ENCODE measurements around the gene ARHGAP4.

ARHGAP4 gene

GRCh38 chrX:153866302-153867019 lies 59.6 kb downstream of the ARHGAP4 start:
- no CpG with 5 or more reads among the region's 22 CpGs for WGBS, 2 donors (ENCODE audit: extremely low coverage in 2 of 2, insufficient read length in 2 of 2, insufficient replicate concordance in 1 of 2)

GRCh38 chrX:153865685-153866084 lies 60.4 kb downstream of the ARHGAP4 start:
- H3K4me1 ChIP-seq (ENCODE audit: control insufficient read depth in 2 of 2, insufficient read depth in 1 of 2, low read depth in 1 of 2, low read length in 2 of 2) = peaks cover 0 to 10% of the 10 kb centered on the region in 2 donors
- H3K4me2 ChIP-seq (ENCODE audit: insufficient read depth, low read length, poor library complexity, severe bottlenecking) = no peak overlapping the region
- H2AK5ac ChIP-seq (ENCODE audit: low read depth, low read length) = no peak overlapping the region
- no peaks in the 10 kb centered on the region for H3K9me3 ChIP-seq (replicated peaks in 1 of 2; ENCODE audit: control insufficient read depth in 2 of 2, insufficient read depth in 1 of 2, low read depth in 1 of 2, low read length in 2 of 2)
- peaks cover 0 to 20% (median 0%) of the 10 kb centered on the region in 3 experiments for H3K27me3 ChIP-seq (ENCODE audit: control insufficient read depth in 3 of 3, insufficient read depth in 3 of 3, low read depth in 1 of 3, low read length in 3 of 3)
- H3K36me3 ChIP-seq (replicated peaks in 1 of 2; ENCODE audit: control insufficient read depth in 2 of 2, insufficient read depth in 2 of 2, low read length in 2 of 2) = peaks cover 0 to 46% of the 10 kb centered on the region in 2 donors
- WGBS, 2 donors (ENCODE audit: extremely low coverage in 2 of 2, insufficient read length in 2 of 2, insufficient replicate concordance in 1 of 2) = no CpG with 5 or more reads among the region's 9 CpGs
- no peak overlapping the region for H2AFZ ChIP-seq (ENCODE audit: low read length)
- H2BK15ac ChIP-seq (ENCODE audit: low read length) = no peak overlapping the region
- no peak overlapping the region for H2BK120ac ChIP-seq (ENCODE audit: low read depth, low read length)
- H3K23ac ChIP-seq (ENCODE audit: low read depth, low read length, poor library complexity) = no peak overlapping the region
- H4K8ac ChIP-seq (ENCODE audit: low read depth, low read length) = no peak overlapping the region
- no peak overlapping the region for H3K4ac ChIP-seq (ENCODE audit: low read length)
- H3K27ac ChIP-seq (replicated peaks; ENCODE audit: low read length) = no peak overlapping the region
- no peaks in the 10 kb centered on the region for H3K79me1 ChIP-seq (ENCODE audit: low read depth, low read length)
- no peak overlapping the region for H3K4me3 ChIP-seq (ENCODE audit: low read length in 2 of 2)
- H2BK12ac ChIP-seq (ENCODE audit: low read length) = no peak overlapping the region
- no peak overlapping the region for H3K9ac ChIP-seq (ENCODE audit: low read depth, low read length, poor library complexity)
- no peak for DNase-seq (ENCODE audit: low spot score)
- H3K18ac ChIP-seq (ENCODE audit: low read length) = no peak overlapping the region
- H3K14ac ChIP-seq (ENCODE audit: low read length) = no peak overlapping the region
- H2BK5ac ChIP-seq (ENCODE audit: low read length) = no peak overlapping the region
- no peak overlapping the region for H4K91ac ChIP-seq (ENCODE audit: low read depth, low read length, poor library complexity)

More at GRCh38 chrX:153866302-153867019, 59.6 kb downstream of the ARHGAP4 start:
- Histone ChIP-seq H3K27me3 (ENCODE audit: control insufficient read depth in 3 of 3, insufficient read depth in 3 of 3, low read depth in 1 of 3, low read length in 3 of 3) (peaks cover 0 to 15% (median 0%) of the 10 kb centered on the region in 3 experiments), H3K14ac (ENCODE audit: low read length) (no peak overlapping the region), H2BK12ac (ENCODE audit: low read length) (no peak overlapping the region), H2BK5ac (ENCODE audit: low read length) (no peak overlapping the region), H3K4me3 (ENCODE audit: low read length in 2 of 2) (no peak overlapping the region), H4K91ac (ENCODE audit: low read depth, low read length, poor library complexity) (no peak overlapping the region), H3K27ac (replicated peaks; ENCODE audit: low read length) (no peak overlapping the region), H3K36me3 (replicated peaks in 1 of 2; ENCODE audit: control insufficient read depth in 2 of 2, insufficient read depth in 2 of 2, low read length in 2 of 2) (peaks cover 0 to 46% of the 10 kb centered on the region in 2 donors), H3K4ac (ENCODE audit: low read length) (no peak overlapping the region), H3K4me1 (ENCODE audit: control insufficient read depth in 2 of 2, insufficient read depth in 1 of 2, low read depth in 1 of 2, low read length in 2 of 2) (peaks cover 1 to 11% of the 10 kb centered on the region in 2 donors), H4K8ac (ENCODE audit: low read depth, low read length) (no peak overlapping the region), H2AK5ac (ENCODE audit: low read depth, low read length) (no peak overlapping the region), H3K79me1 (ENCODE audit: low read depth, low read length) (no peaks in the 10 kb centered on the region), H3K18ac (ENCODE audit: low read length) (no peak overlapping the region), H3K4me2 (ENCODE audit: insufficient read depth, low read length, poor library complexity, severe bottlenecking) (no peak overlapping the region), H3K23ac (ENCODE audit: low read depth, low read length, poor library complexity) (no peak overlapping the region), H2BK120ac (ENCODE audit: low read depth, low read length) (no peak overlapping the region), H3K9me3 (replicated peaks in 1 of 2; ENCODE audit: control insufficient read depth in 2 of 2, insufficient read depth in 1 of 2, low read depth in 1 of 2, low read length in 2 of 2) (no peaks in the 10 kb centered on the region), H2AFZ (ENCODE audit: low read length) (no peak overlapping the region), H2BK15ac (ENCODE audit: low read length) (no peak overlapping the region), H3K9ac (ENCODE audit: low read depth, low read length, poor library complexity) (no peak overlapping the region)
- no peak for DNase-seq (ENCODE audit: low spot score)

GRCh38 chrX:153865321-153865580 lies 60.8 kb downstream of the ARHGAP4 start:
- no CpG with 5 or more reads among the region's 11 CpGs for WGBS, 2 donors (ENCODE audit: extremely low coverage in 2 of 2, insufficient read length in 2 of 2, insufficient replicate concordance in 1 of 2)
- H2AFZ ChIP-seq (ENCODE audit: low read length) = no peak overlapping the region
- H2AK5ac ChIP-seq (ENCODE audit: low read depth, low read length) = no peak overlapping the region
- H2BK12ac ChIP-seq (ENCODE audit: low read length) = no peak overlapping the region
- H3K18ac ChIP-seq (ENCODE audit: low read length) = no peak overlapping the region
- H3K9me3 ChIP-seq (replicated peaks in 1 of 2; ENCODE audit: control insufficient read depth in 2 of 2, insufficient read depth in 1 of 2, low read depth in 1 of 2, low read length in 2 of 2) = no peaks in the 10 kb centered on the region
- peaks cover 0 to 20% (median 0%) of the 10 kb centered on the region in 3 experiments for H3K27me3 ChIP-seq (ENCODE audit: control insufficient read depth in 3 of 3, insufficient read depth in 3 of 3, low read depth in 1 of 3, low read length in 3 of 3)
- H3K36me3 ChIP-seq (replicated peaks in 1 of 2; ENCODE audit: control insufficient read depth in 2 of 2, insufficient read depth in 2 of 2, low read length in 2 of 2) = peaks cover 0 to 46% of the 10 kb centered on the region in 2 donors
- DNase-seq (ENCODE audit: low spot score) = no peak
- no peak overlapping the region for H3K4me2 ChIP-seq (ENCODE audit: insufficient read depth, low read length, poor library complexity, severe bottlenecking)
- no peak overlapping the region for H3K4me3 ChIP-seq (ENCODE audit: low read length in 2 of 2)
- H3K27ac ChIP-seq (replicated peaks; ENCODE audit: low read length) = no peak overlapping the region
- no peak overlapping the region for H2BK15ac ChIP-seq (ENCODE audit: low read length)
- H3K4me1 ChIP-seq (ENCODE audit: control insufficient read depth in 2 of 2, insufficient read depth in 1 of 2, low read depth in 1 of 2, low read length in 2 of 2) = peaks cover 0 to 10% of the 10 kb centered on the region in 2 donors
- H3K9ac ChIP-seq (ENCODE audit: low read depth, low read length, poor library complexity) = no peak overlapping the region
- H3K4ac ChIP-seq (ENCODE audit: low read length) = no peak overlapping the region
- no peak overlapping the region for H3K14ac ChIP-seq (ENCODE audit: low read length)
- no peaks in the 10 kb centered on the region for H3K79me1 ChIP-seq (ENCODE audit: low read depth, low read length)
- no peak overlapping the region for H2BK120ac ChIP-seq (ENCODE audit: low read depth, low read length)
- H4K8ac ChIP-seq (ENCODE audit: low read depth, low read length) = no peak overlapping the region
- H3K23ac ChIP-seq (ENCODE audit: low read depth, low read length, poor library complexity) = no peak overlapping the region
- no peak overlapping the region for H4K91ac ChIP-seq (ENCODE audit: low read depth, low read length, poor library complexity)
- H2BK5ac ChIP-seq (ENCODE audit: low read length) = no peak overlapping the region

GRCh38 chrX:153864561-153865320 lies 61.3 kb downstream of the ARHGAP4 start:
- no peak overlapping the region for H3K4me3 ChIP-seq (ENCODE audit: low read length in 2 of 2)
- no peaks in the 10 kb centered on the region for H3K9me3 ChIP-seq (replicated peaks in 1 of 2; ENCODE audit: control insufficient read depth in 2 of 2, insufficient read depth in 1 of 2, low read depth in 1 of 2, low read length in 2 of 2)
- H3K27ac ChIP-seq (replicated peaks; ENCODE audit: low read length) = no peak overlapping the region
- H4K91ac ChIP-seq (ENCODE audit: low read depth, low read length, poor library complexity) = no peak overlapping the region
- no peak overlapping the region for H2BK120ac ChIP-seq (ENCODE audit: low read depth, low read length)
- no peak overlapping the region for H3K4me2 ChIP-seq (ENCODE audit: insufficient read depth, low read length, poor library complexity, severe bottlenecking)
- H3K4ac ChIP-seq (ENCODE audit: low read length) = no peak overlapping the region
- H4K8ac ChIP-seq (ENCODE audit: low read depth, low read length) = no peak overlapping the region
- no peak for DNase-seq (ENCODE audit: low spot score)
- H3K18ac ChIP-seq (ENCODE audit: low read length) = no peak overlapping the region
- peak overlapping the region; percentile 46 for H2AK5ac ChIP-seq (ENCODE audit: low read depth, low read length)
- H2BK5ac ChIP-seq (ENCODE audit: low read length) = no peak overlapping the region
- no peaks in the 10 kb centered on the region for H3K79me1 ChIP-seq (ENCODE audit: low read depth, low read length)
- H2BK12ac ChIP-seq (ENCODE audit: low read length) = no peak overlapping the region
- no peak overlapping the region for H3K23ac ChIP-seq (ENCODE audit: low read depth, low read length, poor library complexity)
- WGBS, 2 donors (ENCODE audit: extremely low coverage in 2 of 2, insufficient read length in 2 of 2, insufficient replicate concordance in 1 of 2) = no CpG with 5 or more reads among the region's 30 CpGs
- H3K4me1 ChIP-seq (ENCODE audit: control insufficient read depth in 2 of 2, insufficient read depth in 1 of 2, low read depth in 1 of 2, low read length in 2 of 2) = peaks cover 0 to 10% of the 10 kb centered on the region in 2 donors
- no peak overlapping the region for H3K14ac ChIP-seq (ENCODE audit: low read length)
- peaks cover 0 to 42% of the 10 kb centered on the region in 2 donors for H3K36me3 ChIP-seq (replicated peaks in 1 of 2; ENCODE audit: control insufficient read depth in 2 of 2, insufficient read depth in 2 of 2, low read length in 2 of 2)
- H3K27me3 ChIP-seq (ENCODE audit: control insufficient read depth in 3 of 3, insufficient read depth in 3 of 3, low read depth in 1 of 3, low read length in 3 of 3) = peaks cover 0 to 23% (median 0%) of the 10 kb centered on the region in 3 experiments
- H3K9ac ChIP-seq (ENCODE audit: low read depth, low read length, poor library complexity) = no peak overlapping the region
- no peak overlapping the region for H2AFZ ChIP-seq (ENCODE audit: low read length)
- no peak overlapping the region for H2BK15ac ChIP-seq (ENCODE audit: low read length)
